ENCODE results near the gene SOBP. TPM values are rescaled to one million over a fixed set of nuclear protein-coding genes. Genes with fewer than 3 reads are reported as not detected.

Gene SOBP
- total and polyA plus RNA-seq, 9 donors: 8.7 to 31.3 (median 25.8) TPM

GRCh38 chr6:107674995-107675738 is 185.2 kb downstream of the SOBP start:
- TF ChIP-seq EP300 (IDR thresholded peaks at IDR 0.05): no peak
- peak; percentile 85 to 95 (median 87) for TF ChIP-seq CTCF (IDR thresholded peaks at IDR 0.05)
- DNase-seq: peak; percentile 85 to 92 (median 87)
- Histone ChIP-seq H3K4me1 (ENCODE audit: insufficient read depth) (peaks cover 5% of the 10 kb centered on the region), H3K4me3 (no peak overlapping the region), H3K27me3 (no peaks in the 10 kb centered on the region), H3K36me3 (no peaks in the 10 kb centered on the region), H3K27ac (no peak overlapping the region), H3K9me3 (no peaks in the 10 kb centered on the region)
- intact Hi-C loops (cut with DNase I): loop anchor here in 2 of 4 donors (5.0 to 10.0 kb wide), 2 partner anchors 170 to 172 kb away; no protein-coding TSS in a partner anchor
- WGBS, 3 donors: 11 to 14% (median 12%) methylated on average over 15 of the region's 15 CpGs

GRCh38 chr6:107676042-107676441 is 186.1 kb downstream of the SOBP start:
- TF ChIP-seq CTCF (IDR thresholded peaks at IDR 0.05) (no peak), POLR2A (IDR thresholded peaks at IDR 0.05) (no peak), EP300 (IDR thresholded peaks at IDR 0.05) (no peak)
- Histone ChIP-seq H3K27ac (no peak overlapping the region), H3K27me3 (no peaks in the 10 kb centered on the region), H3K4me1 (ENCODE audit: insufficient read depth) (peaks cover 3% of the 10 kb centered on the region), H3K4me3 (no peak overlapping the region), H3K9me3 (no peaks in the 10 kb centered on the region), H3K36me3 (no peaks in the 10 kb centered on the region)
- 61 to 78% (median 76%) methylated on average over 11 of the region's 11 CpGs for WGBS, 3 donors
- intact Hi-C loops (cut with DNase I): loop anchor here in 2 of 4 donors (5.0 to 10.0 kb wide), 2 partner anchors 169 to 171 kb away; no protein-coding TSS in a partner anchor
- no peak for DNase-seq

- Histone ChIP-seq H3K9me3 (no peaks in the 10 kb centered on the region), H3K36me3 (no peaks in the 10 kb centered on the region), H3K4me1 (ENCODE audit: insufficient read depth) (peaks cover 1% of the 10 kb centered on the region), H3K4me3 (no peak overlapping the region), H3K27ac (no peak overlapping the region), H3K27me3 (no peaks in the 10 kb centered on the region)
- TF ChIP-seq EP300 (IDR thresholded peaks at IDR 0.05) (no peak), CTCF (IDR thresholded peaks at IDR 0.05) (no peak), POLR2A (IDR thresholded peaks at IDR 0.05) (no peak)
- 94 to 98% (median 96%) methylated on average over 1 of the region's 1 CpG for WGBS, 3 donors
- intact Hi-C loops (cut with DNase I): loop anchor here in 2 of 4 donors (5.0 to 10.0 kb wide), 2 partner anchors 167 to 170 kb away; no protein-coding TSS in a partner anchor
- no peak for DNase-seq
Measured at GRCh38 chr6:107677399-107677798, 187.5 kb downstream of the SOBP start.

GRCh38 chr6:107679457-107679856 is 189.5 kb downstream of the SOBP start:
- peak; percentile 51 to 69 (median 57) for DNase-seq
- TF ChIP-seq EP300 (IDR thresholded peaks at IDR 0.05): no peak
- TF ChIP-seq CTCF (IDR thresholded peaks at IDR 0.05): no peak
- TF ChIP-seq POLR2A (IDR thresholded peaks at IDR 0.05): no peak
- Histone ChIP-seq H3K27ac (no peak overlapping the region), H3K4me3 (no peak overlapping the region), H3K27me3 (no peaks in the 10 kb centered on the region), H3K9me3 (no peaks in the 10 kb centered on the region), H3K4me1 (ENCODE audit: insufficient read depth) (peaks cover 1% of the 10 kb centered on the region), H3K36me3 (no peaks in the 10 kb centered on the region)
- WGBS, 3 donors: 11 to 26% (median 15%) methylated on average over 4 of the region's 4 CpGs
- intact Hi-C loops (cut with DNase I): loop anchor here in 2 of 4 donors (5.0 to 10.0 kb wide), 2 partner anchors 165 to 168 kb away; no protein-coding TSS in a partner anchor
